ENCODE measurements around the gene PSAT1. TPM values are rescaled to one million over a fixed set of nuclear protein-coding genes. Genes with fewer than 3 reads are reported as not detected.

PSAT1 gene
- total and polyA plus RNA-seq, 2 of the 13 experiments (the other 11 are each of a cell fraction or from before 2014, with no cell fraction given) = 135 to 229 TPM

GRCh38 chr9:78303377-78304062 lies 6.6 kb downstream of the PSAT1 start:
- peaks cover 55% of the 10 kb centered on the region for H3K4me1 ChIP-seq (ENCODE audit: insufficient read depth, low read length)
- no peak overlapping the region for H3K27ac ChIP-seq (ENCODE audit: extremely low read length, insufficient read depth, low read length)
- ChIA-PET POLR2A (interaction anchor here (0.9 to 2.1 kb wide), 5 partner anchors 7 to 19 kb away, joined by 3 to 16 read pairs (median 3); partner anchors contain the start of gene PSAT1), CTCF (ENCODE audit: low intra/inter-chr PET ratio, low total read pairs) (no interaction called here)
- H3K79me2 ChIP-seq (ENCODE audit: insufficient read depth, low read length) = peaks cover 39% of the 10 kb centered on the region
- peaks cover 34 to 81% of the 10 kb centered on the region in 2 experiments for H3K36me3 ChIP-seq (replicated peaks in 1 of 2; ENCODE audit: control insufficient read depth in 1 of 2, insufficient read depth in 2 of 2, low read length in 2 of 2)
- no peak overlapping the region for H3K4me3 ChIP-seq (replicated peaks in 1 of 3; ENCODE audit: insufficient read depth in 1 of 3, low read depth in 2 of 3, low read length in 3 of 3)
- FAIRE-seq (no peak), ATAC-seq (no peak), DNase-seq (ENCODE audit: low spot score) (no peak)
- no TSS peak for BruUV-seq (replicated peaks)
- no peak overlapping the region for H2AFZ ChIP-seq (ENCODE audit: low read length)
- H3K9me3 ChIP-seq (ENCODE audit: low read length) = no peaks in the 10 kb centered on the region
- in situ Hi-C loops (cut with HindIII; ENCODE audit: extremely low pct_ligation_motif_present, low pct_unique_long_range_greater_than_20kb) = no loop called here
- H3K4me2 ChIP-seq (ENCODE audit: low read depth, low read length) = no peak overlapping the region
- WGBS (ENCODE audit: low lambda C conversion rate) = 96% methylated on average over 3 of the region's 3 CpGs
- H3K27me3 ChIP-seq (ENCODE audit: control insufficient read depth in 1 of 2, insufficient read depth in 2 of 2, low read length in 2 of 2) = no peaks in the 10 kb centered on the region; a peak in 1 of 5 replicates
- no peak overlapping the region for H3K9ac ChIP-seq (ENCODE audit: insufficient read depth, low read depth, low read length)
- peak; percentile 62 for TF ChIP-seq RBM22 (optimal IDR thresholded peaks at IDR 0.05; ENCODE audit: low read length)
- peak; percentile 36; the same call in 1 of the 2 replicates for TF ChIP-seq RBFOX2 (IDR thresholded peaks at IDR 0.05; ENCODE audit: low read depth, low read length)
- no peak for TF ChIP-seq KAT8 (CRISPR knock-in tag; IDR thresholded peaks at IDR 0.05)
- no peak for TF ChIP-seq ZNF263 (CRISPR knock-in tag; IDR thresholded peaks at IDR 0.05)
- 0 out of 2 replicates have a peak, but pooled peaks have one; percentile 4 for TF ChIP-seq POLR2AphosphoS5 (IDR thresholded peaks at IDR 0.05; ENCODE audit: low read depth, low read length)
- TF ChIP-seq AGO2 (optimal IDR thresholded peaks at IDR 0.05; ENCODE audit: low read depth, low read length) = no peak
- TF ChIP-seq SSRP1 (CRISPR knock-in tag; IDR thresholded peaks at IDR 0.05) = no peak
- TF ChIP-seq ZNF879 (CRISPR knock-in tag; IDR thresholded peaks at IDR 0.05) = no peak
- TF ChIP-seq HMG20B (CRISPR knock-in tag; conservative IDR thresholded peaks at IDR 0.05) = no peak
- no peak for TF ChIP-seq ZNF44 (CRISPR knock-in tag; IDR thresholded peaks at IDR 0.05)
- no peak for TF ChIP-seq ZNF484 (CRISPR knock-in tag; IDR thresholded peaks at IDR 0.05; ENCODE audit: borderline replicate concordance, low read depth)
- TF ChIP-seq EZH2 (conservative IDR thresholded peaks at IDR 0.05; ENCODE audit: low read depth, low read length) = no peak
- no peak for TF ChIP-seq ZNF136 (CRISPR knock-in tag; IDR thresholded peaks at IDR 0.05; ENCODE audit: low read depth)
- no peak for TF ChIP-seq RCOR2 (CRISPR knock-in tag; IDR thresholded peaks at IDR 0.05)
- no peak for TF ChIP-seq SATB2 (CRISPR knock-in tag; IDR thresholded peaks at IDR 0.05)
- no peak for TF ChIP-seq TCF7 (IDR thresholded peaks at IDR 0.05; ENCODE audit: low read depth)
- TF ChIP-seq RXRB (CRISPR knock-in tag; IDR thresholded peaks at IDR 0.05; ENCODE audit: borderline replicate concordance) = no peak
- TF ChIP-seq ZFX (CRISPR knock-in tag; IDR thresholded peaks at IDR 0.05; ENCODE audit: low read depth) = no peak
- intact Hi-C loops (cut with micrococcal nuclease; ENCODE audit: unreplicated experiment) = no loop called here
- H4K20me1 ChIP-seq (ENCODE audit: insufficient read depth, low read length) = peaks cover 44% of the 10 kb centered on the region

Data from HepG2 (cell line).